ENCODE data around the gene VWA8. TPM values are rescaled to one million over a fixed set of nuclear protein-coding genes. Genes with fewer than 3 reads are reported as not detected.
"Not testable (repeated sequence)": the region's sequence is repeated elsewhere in the genome, so short reads cannot be mapped to it uniquely, and the experiment has no call there.

The VWA8 gene
- polyA plus RNA-seq, 3 donors, result 2.0 to 4.4 (median 3.4) TPM

DNA sequence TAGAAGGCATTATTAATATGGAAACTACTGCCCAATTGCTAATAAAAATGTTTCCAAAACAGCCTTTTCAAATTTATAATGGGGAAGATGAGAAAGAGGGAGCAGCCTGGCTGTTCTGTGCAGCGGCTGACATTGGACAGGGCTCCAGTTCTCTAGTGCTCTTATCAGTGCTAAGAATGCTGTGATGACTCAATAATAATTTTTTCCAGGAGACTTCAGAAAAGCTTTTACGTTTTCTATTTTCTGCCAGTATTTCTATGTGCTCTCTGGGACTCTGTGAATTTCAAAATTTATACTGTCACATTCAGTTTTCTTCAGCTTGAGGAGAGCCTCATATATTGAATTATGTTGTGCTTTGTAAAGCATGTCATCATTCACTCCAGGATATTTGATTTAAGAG is 209.6 kb downstream of the VWA8 start:
- peaks cover 3 to 28% (median 11%) of the 10 kb centered on the region in 7 donors for H3K9me3 Mint-ChIP-seq
- no peaks in the 10 kb centered on the region for H3K36me3 ChIP-seq (replicated peaks in 1 of 2; ENCODE audit: control insufficient read depth in 1 of 2, insufficient read depth in 2 of 2, low read length in 2 of 2)
- WGBS (ENCODE audit: insufficient coverage), result 100% methylated on average over 1 of the region's 2 CpGs
- H3K27me3 ChIP-seq (ENCODE audit: control insufficient read depth in 2 of 2, insufficient read depth in 2 of 2, low read length in 2 of 2), result no peaks in the 10 kb centered on the region
- no peaks in the 10 kb centered on the region for H3K79me2 ChIP-seq (ENCODE audit: insufficient read depth, low read length)
- no peak overlapping the region for H3K4me3 Mint-ChIP-seq
- TF ChIP-seq, protein P1, sequence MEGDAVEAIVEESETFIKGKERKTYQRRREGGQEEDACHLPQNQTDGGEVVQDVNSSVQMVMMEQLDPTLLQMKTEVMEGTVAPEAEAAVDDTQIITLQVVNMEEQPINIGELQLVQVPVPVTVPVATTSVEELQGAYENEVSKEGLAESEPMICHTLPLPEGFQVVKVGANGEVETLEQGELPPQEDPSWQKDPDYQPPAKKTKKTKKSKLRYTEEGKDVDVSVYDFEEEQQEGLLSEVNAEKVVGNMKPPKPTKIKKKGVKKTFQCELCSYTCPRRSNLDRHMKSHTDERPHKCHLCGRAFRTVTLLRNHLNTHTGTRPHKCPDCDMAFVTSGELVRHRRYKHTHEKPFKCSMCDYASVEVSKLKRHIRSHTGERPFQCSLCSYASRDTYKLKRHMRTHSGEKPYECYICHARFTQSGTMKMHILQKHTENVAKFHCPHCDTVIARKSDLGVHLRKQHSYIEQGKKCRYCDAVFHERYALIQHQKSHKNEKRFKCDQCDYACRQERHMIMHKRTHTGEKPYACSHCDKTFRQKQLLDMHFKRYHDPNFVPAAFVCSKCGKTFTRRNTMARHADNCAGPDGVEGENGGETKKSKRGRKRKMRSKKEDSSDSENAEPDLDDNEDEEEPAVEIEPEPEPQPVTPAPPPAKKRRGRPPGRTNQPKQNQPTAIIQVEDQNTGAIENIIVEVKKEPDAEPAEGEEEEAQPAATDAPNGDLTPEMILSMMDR (IDR thresholded peaks at IDR 0.05), result no peak
- no peak overlapping the region for H2AFZ ChIP-seq (ENCODE audit: insufficient read depth, low read depth, low read length, poor library complexity, severe bottlenecking)
- no peaks in the 10 kb centered on the region for H3K9me3 ChIP-seq (replicated peaks in 1 of 2; ENCODE audit: control insufficient read depth in 1 of 2, insufficient read depth in 1 of 2, low read length in 2 of 2)
- no peak overlapping the region for H3K4me2 ChIP-seq (replicated peaks; ENCODE audit: extremely low read depth, low read length, poor library complexity, severe bottlenecking)
- no peak overlapping the region for H3K4me3 ChIP-seq (replicated peaks in 1 of 3; ENCODE audit: low read depth in 2 of 3, low read length in 3 of 3)
- no peak overlapping the region for H3K27ac ChIP-seq (ENCODE audit: low read depth in 1 of 2, low read length in 2 of 2)
- peaks cover 0 to 1% (median 0%) of the 10 kb centered on the region in 3 donors for H3K27me3 Mint-ChIP-seq (ENCODE audit: low read depth in 3 of 3)
- peaks cover 25 to 36% of the 10 kb centered on the region in 2 donors for H3K36me3 Mint-ChIP-seq
- intact Hi-C loops (cut with micrococcal nuclease), result no loop called here
- no peaks in the 10 kb centered on the region for H4K20me1 ChIP-seq (ENCODE audit: insufficient read depth, low read length)
- H3K27ac Mint-ChIP-seq, result no peak overlapping the region
- no peak for DNase-seq
- no peak overlapping the region for H3K9ac ChIP-seq (ENCODE audit: insufficient read depth, low read length, poor library complexity, severe bottlenecking)
- no peaks in the 10 kb centered on the region for H3K4me1 Mint-ChIP-seq
- H3K4me1 ChIP-seq (ENCODE audit: control insufficient read depth in 1 of 2, insufficient read depth in 2 of 2, low read length in 2 of 2), result no peaks in the 10 kb centered on the region

DNA sequence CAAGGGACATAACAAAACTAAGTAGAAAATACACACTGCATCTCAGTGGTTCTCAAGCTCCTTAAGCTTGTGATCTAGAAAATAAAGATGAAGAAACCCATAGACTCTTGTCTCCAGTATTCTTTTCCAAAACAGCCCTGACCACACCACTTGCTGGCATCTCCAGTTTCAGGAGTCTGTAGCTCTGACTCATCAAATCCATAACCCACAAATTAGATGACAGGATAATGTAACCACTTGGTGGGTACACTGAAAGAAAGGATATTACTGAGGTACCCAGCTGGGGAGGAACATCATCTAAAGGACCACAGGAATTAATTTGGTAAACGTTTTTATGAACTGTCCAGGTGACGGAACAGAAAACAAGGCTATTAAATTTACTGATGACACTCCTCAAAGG is 214.7 kb downstream of the VWA8 start:
- no peaks in the 10 kb centered on the region for H3K4me1 Mint-ChIP-seq
- no peaks in the 10 kb centered on the region for H3K9me3 ChIP-seq (replicated peaks in 1 of 2; ENCODE audit: control insufficient read depth in 1 of 2, insufficient read depth in 1 of 2, low read length in 2 of 2)
- peaks cover 3 to 26% (median 13%) of the 10 kb centered on the region in 7 donors for H3K9me3 Mint-ChIP-seq
- no CpG with 5 or more reads among the region's 2 CpGs for WGBS (ENCODE audit: insufficient coverage)
- no peak overlapping the region for H3K27ac ChIP-seq (ENCODE audit: low read depth in 1 of 2, low read length in 2 of 2)
- H4K20me1 ChIP-seq (ENCODE audit: insufficient read depth, low read length), result no peaks in the 10 kb centered on the region
- intact Hi-C loops (cut with micrococcal nuclease), result no loop called here
- no peak for DNase-seq
- H3K27me3 ChIP-seq (ENCODE audit: control insufficient read depth in 2 of 2, insufficient read depth in 2 of 2, low read length in 2 of 2), result no peaks in the 10 kb centered on the region
- H3K36me3 ChIP-seq (replicated peaks in 1 of 2; ENCODE audit: control insufficient read depth in 1 of 2, insufficient read depth in 2 of 2, low read length in 2 of 2), result no peaks in the 10 kb centered on the region
- peaks cover 23 to 28% of the 10 kb centered on the region in 2 donors for H3K36me3 Mint-ChIP-seq
- no peaks in the 10 kb centered on the region for H3K79me2 ChIP-seq (ENCODE audit: insufficient read depth, low read length)
- H3K4me3 Mint-ChIP-seq, result no peak overlapping the region
- H3K9ac ChIP-seq (ENCODE audit: insufficient read depth, low read length, poor library complexity, severe bottlenecking), result no peak overlapping the region
- no peak overlapping the region for H3K4me3 ChIP-seq (replicated peaks in 1 of 3; ENCODE audit: low read depth in 2 of 3, low read length in 3 of 3)
- TF ChIP-seq, protein P1 (IDR thresholded peaks at IDR 0.05), result no peak
- H3K27ac Mint-ChIP-seq, result no peak overlapping the region
- H2AFZ ChIP-seq (ENCODE audit: insufficient read depth, low read depth, low read length, poor library complexity, severe bottlenecking), result no peak overlapping the region
- no peaks in the 10 kb centered on the region for H3K4me1 ChIP-seq (ENCODE audit: control insufficient read depth in 1 of 2, insufficient read depth in 2 of 2, low read length in 2 of 2)
- no peak overlapping the region for H3K4me2 ChIP-seq (replicated peaks; ENCODE audit: extremely low read depth, low read length, poor library complexity, severe bottlenecking)
- H3K27me3 Mint-ChIP-seq (ENCODE audit: low read depth in 3 of 3), result no peaks in the 10 kb centered on the region

DNA sequence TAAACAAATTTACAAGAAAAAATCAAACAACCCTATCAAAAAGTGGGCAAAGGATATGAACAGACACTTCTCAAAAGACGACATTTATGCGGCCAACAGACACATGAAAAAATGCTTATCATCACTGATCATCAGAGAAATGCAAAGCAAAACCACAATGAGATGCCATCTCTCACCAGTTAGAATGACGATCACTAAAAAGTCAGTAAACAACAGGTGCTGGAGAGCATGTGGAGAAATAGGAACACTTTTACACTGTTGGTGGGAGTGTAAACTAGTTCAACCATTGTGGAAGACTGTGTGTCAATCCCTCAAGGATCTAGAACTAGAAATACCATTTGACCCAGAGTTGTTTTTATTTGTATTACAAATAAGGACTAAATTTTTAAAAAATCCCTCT is 215.4 kb downstream of the VWA8 start:
- H3K4me1 Mint-ChIP-seq; H3K4me2 ChIP-seq (replicated peaks; ENCODE audit: extremely low read depth, low read length, poor library complexity, severe bottlenecking); H3K27me3 Mint-ChIP-seq (ENCODE audit: low read depth in 3 of 3); H3K9ac ChIP-seq (ENCODE audit: insufficient read depth, low read length, poor library complexity, severe bottlenecking); H3K4me3 Mint-ChIP-seq; H3K27ac ChIP-seq (ENCODE audit: low read depth in 1 of 2, low read length in 2 of 2); DNase-seq; H3K27ac Mint-ChIP-seq; intact Hi-C loops (cut with micrococcal nuclease); H2AFZ ChIP-seq (ENCODE audit: insufficient read depth, low read depth, low read length, poor library complexity, severe bottlenecking); H4K20me1 ChIP-seq (ENCODE audit: insufficient read depth, low read length); H3K9me3 ChIP-seq (replicated peaks in 1 of 2; ENCODE audit: control insufficient read depth in 1 of 2, insufficient read depth in 1 of 2, low read length in 2 of 2); H3K36me3 ChIP-seq (replicated peaks in 1 of 2; ENCODE audit: control insufficient read depth in 1 of 2, insufficient read depth in 2 of 2, low read length in 2 of 2); H3K79me2 ChIP-seq (ENCODE audit: insufficient read depth, low read length); H3K4me3 ChIP-seq (replicated peaks in 1 of 3; ENCODE audit: low read depth in 2 of 3, low read length in 3 of 3); H3K27me3 ChIP-seq (ENCODE audit: control insufficient read depth in 2 of 2, insufficient read depth in 2 of 2, low read length in 2 of 2); H3K4me1 ChIP-seq (ENCODE audit: control insufficient read depth in 1 of 2, insufficient read depth in 2 of 2, low read length in 2 of 2): not testable (repeated sequence)
- 100% methylated on average over 1 of the region's 3 CpGs for WGBS (ENCODE audit: insufficient coverage)
- peaks cover 23 to 30% of the 10 kb centered on the region in 2 donors for H3K36me3 Mint-ChIP-seq
- peaks cover 3 to 27% (median 13%) of the 10 kb centered on the region in 7 donors for H3K9me3 Mint-ChIP-seq
